ENCODE measurements around the gene GTF2E1.

GRCh38 chr3:120705884-120706582 is 36.5 kb upstream of the GTF2E1 start:
- TF ChIP-seq JUNB (IDR thresholded peaks at IDR 0.05) (no peak), CTCF (IDR thresholded peaks at IDR 0.05 in 2 of 3, conservative IDR thresholded peaks at IDR 0.05 in 1 of 3; ENCODE audit: control insufficient read depth in 2 of 3, extremely low read depth in 1 of 3, insufficient read depth in 1 of 3, low read depth in 3 of 3, low read length in 3 of 3) (no peak), MAX (IDR thresholded peaks at IDR 0.05; ENCODE audit: low read depth, low read length) (no peak), EP300 (IDR thresholded peaks at IDR 0.05; ENCODE audit: borderline replicate concordance in 1 of 2, control insufficient read depth in 1 of 2, low read depth in 2 of 2, low read length in 2 of 2) (no peak), MTA2 (IDR thresholded peaks at IDR 0.05; ENCODE audit: low read depth) (no peak)
